HFFc6 (cell line): ENCODE measurements around the gene OCIAD1. TPM values are rescaled to one million over a fixed set of nuclear protein-coding genes. Genes with fewer than 3 reads are reported as not detected.
"Not testable (repeated sequence)": the region's sequence is repeated elsewhere in the genome, so short reads cannot be mapped to it uniquely, and the experiment has no call there.

ENCODE experiments used
- DNase-seq: peaks from one replicate; pipeline ENCODE4 v3.0.0-alpha.2; 2018
- H3K27ac Mint-ChIP-seq: 2 replicates; pipeline ENCODE4 v1.8.0; 2020; ENCODE audit warnings: mild to moderate bottlenecking, mixed read lengths
- H3K27me3 Mint-ChIP-seq: 2 replicates; pipeline ENCODE4 v1.8.0; 2021; ENCODE audit warnings: mild to moderate bottlenecking, moderate library complexity, mixed read lengths; ENCODE audit not compliant: insufficient read depth
- H3K36me3 Mint-ChIP-seq: 2 replicates; pipeline ENCODE4 v1.8.0; 2021; ENCODE audit warnings: low read depth, mixed read lengths
- H3K4me1 Mint-ChIP-seq: 2 replicates; pipeline ENCODE4 v1.8.0; 2020; ENCODE audit warnings: low read depth, mixed read lengths
- H3K4me3 Mint-ChIP-seq: 2 replicates; pipeline ENCODE4 v1.8.0; 2020; ENCODE audit warnings: mild to moderate bottlenecking, moderate library complexity, mixed read lengths
- H3K9me3 Mint-ChIP-seq: 2 replicates; pipeline ENCODE4 v1.8.0; 2020; ENCODE audit warnings: mild to moderate bottlenecking, mixed read lengths
- CTCF ChIP-seq: fragments of 200-600 bp; sonication (generic); IDR thresholded peaks from 2 replicates; pipeline ENCODE4 v1.5.0; 2021; ENCODE audit warnings: antibody characterized with exemption, mild to moderate bottlenecking
- total RNA-seq, 6 experiments: library from RNA; stranded (reverse); fragmentation: NEBNext Ultra II Directional; extraction: Animal tissue kit (Norgen Biotek cat#: 25700); gene quantifications; 2 replicates in 1 of 6; 3 replicates in 5 of 6; pipeline ENCODE4 v1.2.3, GENCODE V29; 2021

Gene OCIAD1
- total RNA-seq, 6 experiments from 2014 or later: 125 to 153 (median 136) TPM

GRCh38 chr4:48879561-48880442 is 48.9 kb downstream of the OCIAD1 start:
- no peak for DNase-seq

GRCh38 chr4:48881646-48882045 is 50.8 kb downstream of the OCIAD1 start:
- not testable (repeated sequence) for H3K27me3 Mint-ChIP-seq, H3K9me3 Mint-ChIP-seq, H3K27ac Mint-ChIP-seq, H3K36me3 Mint-ChIP-seq, H3K4me3 Mint-ChIP-seq, DNase-seq, H3K4me1 Mint-ChIP-seq

More at GRCh38 chr4:48879561-48880442, 48.9 kb downstream of the OCIAD1 start:
- TF ChIP-seq CTCF: no peak
- no peaks in the 10 kb centered on the region for H3K4me1 Mint-ChIP-seq
- H3K4me3 Mint-ChIP-seq: no peak overlapping the region
- no peaks in the 10 kb centered on the region for H3K27me3 Mint-ChIP-seq
- no peaks in the 10 kb centered on the region for H3K9me3 Mint-ChIP-seq
- H3K27ac Mint-ChIP-seq: no peak overlapping the region
- no peaks in the 10 kb centered on the region for H3K36me3 Mint-ChIP-seq

GRCh38 chr4:48889750-48890149 is 58.9 kb downstream of the OCIAD1 start:
- DNase-seq, H3K36me3 Mint-ChIP-seq, H3K27me3 Mint-ChIP-seq, H3K4me1 Mint-ChIP-seq, H3K27ac Mint-ChIP-seq, H3K9me3 Mint-ChIP-seq, H3K4me3 Mint-ChIP-seq: not testable (repeated sequence)

- no peaks in the 10 kb centered on the region for H3K36me3 Mint-ChIP-seq
- no peak overlapping the region for H3K4me3 Mint-ChIP-seq
- no peak for TF ChIP-seq CTCF
- H3K4me1 Mint-ChIP-seq: no peaks in the 10 kb centered on the region
- no peaks in the 10 kb centered on the region for H3K9me3 Mint-ChIP-seq
- DNase-seq: no peak
- peaks cover 5% of the 10 kb centered on the region for H3K27me3 Mint-ChIP-seq
- no peak overlapping the region for H3K27ac Mint-ChIP-seq
Observed at GRCh38 chr4:48891028-48891619, 60.2 kb downstream of the OCIAD1 start.

GRCh38 chr4:48896845-48897244 is 66.0 kb downstream of the OCIAD1 start:
- H3K27me3 Mint-ChIP-seq: peaks cover 2% of the 10 kb centered on the region; the same call in 1 of the 2 replicates
- H3K9me3 Mint-ChIP-seq: no peaks in the 10 kb centered on the region
- TF ChIP-seq CTCF: no peak
- no peaks in the 10 kb centered on the region for H3K36me3 Mint-ChIP-seq
- H3K27ac Mint-ChIP-seq: no peak overlapping the region
- H3K4me3 Mint-ChIP-seq: no peak overlapping the region
- DNase-seq: no peak
- H3K4me1 Mint-ChIP-seq: peaks cover 18% of the 10 kb centered on the region

- Mint-ChIP-seq H3K36me3 (no peaks in the 10 kb centered on the region), H3K4me1 (peaks cover 32% of the 10 kb centered on the region)
Observed at GRCh38 chr4:48898733-48899431, 68.0 kb downstream of the OCIAD1 start.

More at GRCh38 chr4:48898733-48899431, 68.0 kb downstream of the OCIAD1 start:
- Mint-ChIP-seq H3K4me3 (no peak overlapping the region), H3K9me3 (no peaks in the 10 kb centered on the region), H3K27me3 (no peaks in the 10 kb centered on the region; the same call in 1 of the 2 replicates), H3K27ac (no peak overlapping the region)
- no peak for DNase-seq
- no peak for TF ChIP-seq CTCF
